Loucy (cell line): ENCODE measurements around the gene CDNF.
"Not testable (repeated sequence)": the region's sequence is repeated elsewhere in the genome, so short reads cannot be mapped to it uniquely, and the experiment has no call there.

ENCODE experiments used
- CTCF ChIP-seq: fragments of 200-600 bp; sonication (generic); conservative IDR thresholded peaks from 2 replicates; pipeline ENCODE4 v1.5.1; 2014; ENCODE audit warnings: mild to moderate bottlenecking, antibody characterized with exemption, low read length
- EZH2phosphoT487 ChIP-seq: fragments of 200-600 bp; IDR thresholded peaks from 2 replicates; pipeline ENCODE4 v1.6.1; 2018; ENCODE audit warnings: antibody characterized with exemption, mild to moderate bottlenecking, moderate library complexity, borderline replicate concordance

- TF ChIP-seq EZH2phosphoT487, CTCF: not testable (repeated sequence)
Measured at GRCh38 chr10:14864466-14864865, 26.6 kb upstream of the CDNF start.
